ENCODE measurements around the gene CYP17A1. TPM values are rescaled to one million over a fixed set of nuclear protein-coding genes. Genes with fewer than 3 reads are reported as not detected.

CYP17A1 gene
- total and polyA plus RNA-seq, 7 experiments from 2014 or later: not detected

GRCh38 chr10:102801978-102802377, 35.2 kb downstream of the CYP17A1 start:
- Mint-ChIP-seq H3K9me3 (peaks cover 0 to 3% (median 0%) of the 10 kb centered on the region in 11 donors), H3K4me3 (peak overlapping the region in 2 of 10 donors; percentile 23 to 40), H3K36me3 (peaks cover 4 to 50% (median 13%) of the 10 kb centered on the region in 5 donors), H3K27me3 (no peaks in the 10 kb centered on the region), H3K4me1 (peaks cover 8 to 50% (median 38%) of the 10 kb centered on the region in 7 donors), H3K27ac (peak overlapping the region; percentile 27 to 92 (median 76))
- Histone ChIP-seq H3K4me1 (ENCODE audit: control insufficient read depth in 2 of 2, insufficient read depth in 2 of 2, low read length in 2 of 2) (peaks cover 1 to 5% of the 10 kb centered on the region in 2 donors), H3K27me3 (ENCODE audit: control insufficient read depth in 2 of 2, insufficient read depth in 2 of 2, low read length in 2 of 2) (no peaks in the 10 kb centered on the region), H3K9me3 (ENCODE audit: control insufficient read depth in 2 of 3, low read length in 3 of 3) (no peaks in the 10 kb centered on the region), H3K27ac (ENCODE audit: low read depth, low read length) (no peak overlapping the region), H3K4me3 (ENCODE audit: low read length) (no peak overlapping the region), H3K36me3 (ENCODE audit: control insufficient read depth in 2 of 3, insufficient read depth in 3 of 3, low read length in 3 of 3) (peaks cover 0 to 59% (median 23%) of the 10 kb centered on the region in 3 experiments)
- ChIA-PET CTCF (interaction anchor here (0.6 kb wide), 1 partner anchor 49 kb away, joined by 4 read pairs; no protein-coding TSS in a partner anchor), POLR2A (interaction anchor here (0.6 to 0.8 kb wide), 2 partner anchors 16 to 38 kb away, joined by 3 to 4 read pairs; no protein-coding TSS in a partner anchor)
- DNase-seq (no peak), ATAC-seq (no peak)
- intact Hi-C loops (cut with micrococcal nuclease): no loop called here

- H3K27ac ChIP-seq (ENCODE audit: low read depth, low read length): no peak overlapping the region
- H3K36me3 ChIP-seq (ENCODE audit: control insufficient read depth in 2 of 3, insufficient read depth in 3 of 3, low read length in 3 of 3): peaks cover 0 to 59% (median 22%) of the 10 kb centered on the region in 3 experiments
- Mint-ChIP-seq H3K27ac (peak overlapping the region in 4 of 9 donors; percentile 13 to 56 (median 53)), H3K9me3 (peaks cover 0 to 3% (median 0%) of the 10 kb centered on the region in 11 donors), H3K4me3 (no peak overlapping the region), H3K4me1 (peaks cover 8 to 55% (median 38%) of the 10 kb centered on the region in 7 donors), H3K27me3 (no peaks in the 10 kb centered on the region), H3K36me3 (peaks cover 4 to 47% (median 13%) of the 10 kb centered on the region in 5 donors)
- ChIA-PET CTCF (no interaction called here), POLR2A (no interaction called here)
- H3K4me1 ChIP-seq (ENCODE audit: control insufficient read depth in 2 of 2, insufficient read depth in 2 of 2, low read length in 2 of 2): peaks cover 6 to 10% of the 10 kb centered on the region in 2 donors
- no peaks in the 10 kb centered on the region for H3K27me3 ChIP-seq (ENCODE audit: control insufficient read depth in 2 of 2, insufficient read depth in 2 of 2, low read length in 2 of 2)
- DNase-seq (no peak), ATAC-seq (no peak)
- H3K4me3 ChIP-seq (ENCODE audit: low read length): no peak overlapping the region
- H3K9me3 ChIP-seq (ENCODE audit: control insufficient read depth in 2 of 3, low read length in 3 of 3): no peaks in the 10 kb centered on the region
- intact Hi-C loops (cut with micrococcal nuclease): no loop called here
Observed at GRCh38 chr10:102801496-102801895, 35.7 kb downstream of the CYP17A1 start.

GRCh38 chr10:102800611-102801335, 36.4 kb downstream of the CYP17A1 start:
- no peaks in the 10 kb centered on the region for H3K27me3 ChIP-seq (ENCODE audit: control insufficient read depth in 2 of 2, insufficient read depth in 2 of 2, low read length in 2 of 2)
- peaks cover 0 to 59% (median 19%) of the 10 kb centered on the region in 3 experiments for H3K36me3 ChIP-seq (ENCODE audit: control insufficient read depth in 2 of 3, insufficient read depth in 3 of 3, low read length in 3 of 3)
- H3K4me1 ChIP-seq (ENCODE audit: control insufficient read depth in 2 of 2, insufficient read depth in 2 of 2, low read length in 2 of 2): peaks cover 13 to 17% of the 10 kb centered on the region in 2 donors
- intact Hi-C loops (cut with micrococcal nuclease): no loop called here
- ATAC-seq (no peak), DNase-seq (no peak)
- peaks cover 0 to 3% (median 0%) of the 10 kb centered on the region in 11 donors for H3K9me3 Mint-ChIP-seq
- H3K27ac ChIP-seq (ENCODE audit: low read depth, low read length): no peak overlapping the region
- H3K27ac Mint-ChIP-seq: peak overlapping the region in 7 of 9 donors; percentile 13 to 62 (median 51)
- peaks cover 4 to 44% (median 13%) of the 10 kb centered on the region in 5 donors for H3K36me3 Mint-ChIP-seq
- H3K4me1 Mint-ChIP-seq: peaks cover 13 to 62% (median 44%) of the 10 kb centered on the region in 7 donors
- H3K27me3 Mint-ChIP-seq: no peaks in the 10 kb centered on the region
- no peak overlapping the region for H3K4me3 Mint-ChIP-seq
- no peaks in the 10 kb centered on the region for H3K9me3 ChIP-seq (ENCODE audit: control insufficient read depth in 2 of 3, low read length in 3 of 3)
- POLR2A ChIA-PET: no interaction called here
- CTCF ChIA-PET: no interaction called here
- no peak overlapping the region for H3K4me3 ChIP-seq (ENCODE audit: low read length)

GRCh38 chr10:102799691-102800471, 37.3 kb downstream of the CYP17A1 start:
- POLR2A ChIA-PET: no interaction called here
- CTCF ChIA-PET: no interaction called here
- peaks cover 19 to 71% (median 52%) of the 10 kb centered on the region in 7 donors for H3K4me1 Mint-ChIP-seq

DNA sequence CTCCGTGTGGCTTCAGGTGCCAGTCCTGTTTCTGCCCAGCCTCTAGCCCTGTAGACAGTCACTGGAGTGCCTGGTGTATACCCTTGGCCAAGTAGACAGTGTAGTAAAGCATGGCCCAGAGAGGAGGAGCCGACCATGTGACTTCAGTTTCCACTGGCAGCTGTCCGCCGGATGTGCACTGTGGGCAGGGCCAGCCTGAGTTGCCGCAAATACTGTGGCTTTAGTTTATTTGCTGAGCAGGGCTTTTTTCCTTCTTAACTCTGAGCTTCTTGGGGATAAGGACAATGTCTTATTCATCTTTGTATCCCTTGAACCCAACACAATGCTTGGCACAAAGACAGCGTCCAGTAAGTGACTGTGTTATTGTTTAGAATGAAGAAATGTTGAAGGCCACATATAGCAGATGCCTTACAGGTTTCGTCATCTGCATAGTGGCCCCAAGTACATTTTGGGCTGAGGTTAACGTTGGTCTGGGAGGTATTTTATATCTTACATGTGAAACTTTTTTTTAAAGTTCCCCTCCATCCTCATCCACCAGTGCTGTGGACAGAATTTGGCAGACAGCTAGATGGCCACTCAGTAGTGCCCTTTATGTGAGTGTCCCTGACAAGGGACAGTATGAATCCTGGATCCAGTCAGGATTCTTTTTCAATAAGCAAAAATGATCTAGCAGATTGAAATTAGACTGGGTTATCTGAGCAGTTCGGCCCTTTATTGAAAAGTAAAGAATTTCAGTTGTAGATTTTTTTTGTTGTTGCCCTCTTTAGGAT, 40.6 kb downstream of the CYP17A1 start:
- peak overlapping the region; percentile 28 to 79 (median 47) for H3K27ac Mint-ChIP-seq
- Histone ChIP-seq H3K9me3 (ENCODE audit: control insufficient read depth in 2 of 3, low read length in 3 of 3) (no peaks in the 10 kb centered on the region), H3K27me3 (ENCODE audit: control insufficient read depth in 2 of 2, insufficient read depth in 2 of 2, low read length in 2 of 2) (no peaks in the 10 kb centered on the region), H3K4me3 (ENCODE audit: low read length) (peak overlapping the region; percentile 17), H3K4me1 (ENCODE audit: control insufficient read depth in 2 of 2, insufficient read depth in 2 of 2, low read length in 2 of 2) (peaks cover 13 to 24% of the 10 kb centered on the region in 2 donors), H3K36me3 (ENCODE audit: control insufficient read depth in 2 of 3, insufficient read depth in 3 of 3, low read length in 3 of 3) (peaks cover 0 to 43% (median 19%) of the 10 kb centered on the region in 3 experiments), H3K27ac (ENCODE audit: low read depth, low read length) (peak overlapping the region; percentile 1)
- peaks cover 26 to 60% (median 52%) of the 10 kb centered on the region in 7 donors for H3K4me1 Mint-ChIP-seq
- H3K9me3 Mint-ChIP-seq: no peaks in the 10 kb centered on the region
- H3K36me3 Mint-ChIP-seq: peaks cover 0 to 28% (median 5%) of the 10 kb centered on the region in 5 donors
- DNase-seq: peak in 8 of 9 donors; percentile 9 to 55 (median 34)
- H3K27me3 Mint-ChIP-seq: no peaks in the 10 kb centered on the region
- peak overlapping the region; percentile 33 to 66 (median 54) for H3K4me3 Mint-ChIP-seq
- ATAC-seq: peak; percentile 95
- ChIA-PET CTCF (no interaction called here), POLR2A (no interaction called here)
- intact Hi-C loops (cut with micrococcal nuclease): loop anchor here in 1 of 2 donors (1.0 to 5.0 kb wide), 2 partner anchors 53 to 149 kb away; partner anchors contain the start of gene WBP1L

More at GRCh38 chr10:102799691-102800471, 37.3 kb downstream of the CYP17A1 start:
- H3K9me3 ChIP-seq (ENCODE audit: control insufficient read depth in 2 of 3, low read length in 3 of 3): no peaks in the 10 kb centered on the region
- Mint-ChIP-seq H3K27ac (peak overlapping the region in 3 of 9 donors; percentile 13 to 34 (median 23)), H3K27me3 (no peaks in the 10 kb centered on the region), H3K9me3 (peaks cover 0 to 3% (median 0%) of the 10 kb centered on the region in 11 donors), H3K4me3 (no peak overlapping the region), H3K36me3 (peaks cover 4 to 44% (median 13%) of the 10 kb centered on the region in 5 donors)
- H3K36me3 ChIP-seq (ENCODE audit: control insufficient read depth in 2 of 3, insufficient read depth in 3 of 3, low read length in 3 of 3): peaks cover 0 to 55% (median 19%) of the 10 kb centered on the region in 3 experiments
- no peaks in the 10 kb centered on the region for H3K27me3 ChIP-seq (ENCODE audit: control insufficient read depth in 2 of 2, insufficient read depth in 2 of 2, low read length in 2 of 2)
- no peak overlapping the region for H3K27ac ChIP-seq (ENCODE audit: low read depth, low read length)
- intact Hi-C loops (cut with micrococcal nuclease): loop anchor here in 1 of 2 donors (5.0 kb wide), 1 partner anchor 153 kb away; no protein-coding TSS in a partner anchor
- no peak for DNase-seq
- no peak for ATAC-seq
- peaks cover 13 to 24% of the 10 kb centered on the region in 2 donors for H3K4me1 ChIP-seq (ENCODE audit: control insufficient read depth in 2 of 2, insufficient read depth in 2 of 2, low read length in 2 of 2)
- H3K4me3 ChIP-seq (ENCODE audit: low read length): no peak overlapping the region

All from naive thymus-derived CD4-positive, alpha-beta T cell (primary cell).